GM19193 (cell line): ENCODE measurements around the gene SZT2.

Experiments used
- POLR2A ChIP-seq: IDR thresholded peaks from 4 replicates; pipeline ENCODE4 v1.6.1; 2011; ENCODE audit not compliant: insufficient read depth, insufficient read length; ENCODE audit errors: extremely low read depth

The SZT2 gene

DNA sequence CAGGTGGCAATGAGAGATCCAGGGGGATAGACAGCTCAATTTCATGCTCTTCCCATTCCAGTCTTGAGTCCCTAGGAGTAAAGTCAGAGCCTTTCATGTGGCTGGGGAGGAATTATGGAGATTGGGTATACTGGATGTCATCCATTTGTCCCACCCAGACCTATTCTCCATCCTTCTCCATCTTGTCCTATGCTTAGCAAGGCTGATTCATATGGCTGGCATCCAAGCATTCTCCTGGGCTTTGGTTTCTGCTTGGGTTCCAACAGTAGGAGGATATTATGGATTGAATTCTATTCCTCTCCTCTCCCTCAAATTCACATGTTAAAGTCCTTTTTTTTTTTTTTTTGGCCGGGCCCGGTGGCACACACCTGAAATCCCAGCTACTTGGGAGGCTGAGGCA, 34.8 kb upstream of the SZT2 start:
- TF ChIP-seq POLR2A = no peak

DNA sequence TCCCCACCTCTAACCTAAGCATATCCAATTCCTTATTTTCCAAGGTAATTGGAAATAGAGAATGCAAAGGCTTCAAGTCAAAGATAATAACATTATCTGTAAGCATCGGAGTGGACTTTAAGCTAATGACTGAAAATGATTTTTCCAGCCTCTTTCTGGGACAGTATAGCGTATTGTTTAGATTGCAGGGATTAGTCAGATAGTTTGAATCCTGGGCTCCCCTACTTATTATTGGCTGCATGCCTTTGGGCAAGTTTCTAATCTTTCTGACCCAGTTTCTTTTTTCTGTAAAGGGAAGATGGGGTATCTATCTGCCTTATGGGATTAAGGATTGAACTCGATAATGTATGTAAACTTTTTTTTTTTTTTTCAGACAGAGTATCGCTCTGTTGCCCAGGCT, 32.4 kb upstream of the SZT2 start:
- TF ChIP-seq POLR2A = no peak

DNA sequence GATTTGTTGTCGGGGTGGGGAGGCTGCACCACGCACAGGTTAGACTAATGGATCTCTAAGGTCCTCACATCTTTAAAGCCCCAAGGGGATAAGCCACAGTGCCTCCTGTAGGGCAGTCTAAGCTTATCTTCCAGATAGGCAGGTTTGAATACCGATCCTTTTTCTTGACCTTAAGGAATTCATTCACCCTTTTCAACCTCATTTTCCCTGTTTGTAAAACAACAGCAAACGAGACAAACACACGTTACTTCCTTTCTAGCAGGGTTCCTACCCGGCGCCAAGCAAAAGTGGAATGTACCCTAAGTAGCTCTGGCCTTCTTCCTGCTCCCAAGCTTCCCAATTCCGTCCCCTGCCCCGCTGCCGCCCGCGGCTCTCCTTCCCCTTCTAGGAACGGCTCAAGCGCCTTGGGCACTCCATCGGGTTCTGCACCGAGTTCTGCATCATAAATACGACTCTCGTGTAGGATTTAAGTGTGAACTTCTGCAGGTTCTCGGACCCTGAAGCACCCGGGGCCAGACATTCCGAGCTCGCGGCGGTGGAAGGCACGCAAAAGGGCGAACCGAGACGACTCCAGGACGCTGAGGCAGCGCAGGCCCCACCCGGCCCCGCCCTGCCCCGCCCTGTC, 31.5 kb upstream of the SZT2 start:
- peak; percentile 72 for TF ChIP-seq POLR2A

DNA sequence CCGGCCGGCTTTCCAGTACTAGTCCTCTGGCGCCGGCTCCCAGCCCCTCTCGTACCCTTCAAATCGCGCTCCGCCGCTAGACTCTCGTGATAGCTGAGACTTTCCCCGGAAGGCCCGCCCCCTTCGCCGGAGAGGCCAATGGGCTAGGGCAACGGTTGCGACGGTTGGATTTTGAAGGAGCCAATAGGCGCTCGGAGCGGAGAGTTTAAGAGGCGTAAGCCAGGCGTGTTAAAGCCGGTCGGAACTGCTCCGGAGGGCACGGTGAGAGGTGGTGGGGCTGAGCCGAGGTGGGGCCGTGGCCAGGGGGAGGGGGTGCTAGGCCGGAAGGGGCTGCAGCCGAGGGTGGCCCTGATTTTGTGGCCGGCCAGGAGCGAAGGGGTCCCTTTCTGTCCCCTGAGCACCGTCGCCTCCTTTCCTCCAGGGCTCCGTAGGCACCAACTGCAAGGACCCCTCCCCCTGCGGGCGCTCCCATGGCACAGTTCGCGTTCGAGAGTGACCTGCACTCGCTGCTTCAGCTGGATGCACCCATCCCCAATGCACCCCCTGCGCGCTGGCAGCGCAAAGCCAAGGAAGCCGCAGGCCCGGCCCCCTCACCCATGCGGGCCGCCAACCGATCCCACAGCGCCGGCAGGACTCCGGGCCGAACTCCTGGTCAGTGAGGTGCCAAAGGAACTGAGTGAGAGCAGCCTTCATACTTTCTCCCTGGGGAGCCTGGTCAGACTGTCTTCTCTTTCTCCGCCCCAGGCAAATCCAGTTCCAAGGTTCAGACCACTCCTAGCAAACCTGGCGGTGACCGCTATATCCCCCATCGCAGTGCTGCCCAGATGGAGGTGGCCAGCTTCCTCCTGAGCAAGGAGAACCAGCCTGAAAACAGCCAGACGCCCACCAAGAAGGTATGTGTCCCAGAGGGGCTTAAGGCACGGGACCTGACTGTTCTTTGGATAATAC, 30.7 kb upstream of the SZT2 start, which contains the start of gene CDC20:
TSS of gene CDC20 (plus strand) at position 236 of the 948 bp plus-strand sequence. CDS start at position 471, 235 bp downstream.
- TF ChIP-seq POLR2A = peak; percentile 72

DNA sequence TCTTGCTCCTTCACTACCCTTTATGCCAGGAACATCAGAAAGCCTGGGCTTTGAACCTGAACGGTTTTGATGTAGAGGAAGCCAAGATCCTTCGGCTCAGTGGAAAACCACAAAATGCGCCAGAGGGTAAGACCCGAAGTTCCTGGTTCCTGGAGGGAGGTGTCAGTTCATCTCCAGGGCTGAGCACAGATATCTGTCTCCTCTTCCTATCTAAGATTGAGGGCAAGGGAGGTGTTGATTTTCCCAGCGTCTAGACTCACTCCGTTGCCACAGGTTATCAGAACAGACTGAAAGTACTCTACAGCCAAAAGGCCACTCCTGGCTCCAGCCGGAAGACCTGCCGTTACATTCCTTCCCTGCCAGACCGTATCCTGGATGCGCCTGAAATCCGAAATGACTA, 30.0 kb upstream of the SZT2 start:
- no peak for TF ChIP-seq POLR2A

DNA sequence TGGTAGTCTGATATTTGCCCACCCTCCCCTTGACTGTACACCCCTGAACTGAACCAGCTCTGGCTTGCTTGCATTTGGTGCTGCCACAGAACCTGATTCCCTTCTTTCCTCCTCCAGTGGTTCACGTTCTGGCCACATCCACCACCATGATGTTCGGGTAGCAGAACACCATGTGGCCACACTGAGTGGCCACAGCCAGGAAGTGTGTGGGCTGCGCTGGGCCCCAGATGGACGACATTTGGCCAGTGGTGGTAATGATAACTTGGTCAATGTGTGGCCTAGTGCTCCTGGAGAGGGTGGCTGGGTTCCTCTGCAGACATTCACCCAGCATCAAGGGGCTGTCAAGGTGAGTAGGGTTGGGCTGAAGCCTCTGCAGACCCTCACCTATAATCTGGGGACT, 29.1 kb upstream of the SZT2 start:
- no peak for TF ChIP-seq POLR2A

DNA sequence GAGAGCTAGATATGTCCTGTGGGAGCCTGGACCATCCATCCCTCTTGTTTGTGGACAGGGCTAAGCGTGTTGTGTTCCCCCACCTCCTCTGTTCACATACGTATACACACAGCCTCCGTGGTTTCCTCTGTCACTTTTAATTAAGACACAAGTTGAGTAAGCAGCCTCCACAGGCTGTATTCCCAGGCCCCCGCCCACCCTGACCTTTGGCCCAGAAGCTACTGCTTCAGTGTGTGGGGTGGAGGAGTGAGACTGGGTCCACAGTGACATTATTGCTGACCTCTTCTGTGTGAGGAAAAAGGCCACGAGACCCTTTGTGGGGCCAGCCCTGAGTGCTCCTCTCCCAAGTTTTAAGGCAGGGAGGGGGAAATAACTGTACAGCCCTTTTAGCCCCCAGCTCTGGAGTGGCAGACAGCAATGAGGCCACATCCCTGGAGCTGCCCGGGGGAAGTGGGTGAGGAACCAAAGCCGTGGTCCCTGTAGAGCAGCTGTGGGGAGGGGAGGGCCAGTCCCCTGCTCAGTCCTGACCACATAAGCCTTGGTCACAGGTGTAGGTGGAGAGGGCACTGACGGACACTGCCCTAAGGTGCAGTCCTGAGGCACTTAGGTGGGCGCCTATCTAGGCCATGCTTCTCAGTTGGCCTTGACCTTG, 26.3 kb upstream of the SZT2 start:
- no peak for TF ChIP-seq POLR2A

DNA sequence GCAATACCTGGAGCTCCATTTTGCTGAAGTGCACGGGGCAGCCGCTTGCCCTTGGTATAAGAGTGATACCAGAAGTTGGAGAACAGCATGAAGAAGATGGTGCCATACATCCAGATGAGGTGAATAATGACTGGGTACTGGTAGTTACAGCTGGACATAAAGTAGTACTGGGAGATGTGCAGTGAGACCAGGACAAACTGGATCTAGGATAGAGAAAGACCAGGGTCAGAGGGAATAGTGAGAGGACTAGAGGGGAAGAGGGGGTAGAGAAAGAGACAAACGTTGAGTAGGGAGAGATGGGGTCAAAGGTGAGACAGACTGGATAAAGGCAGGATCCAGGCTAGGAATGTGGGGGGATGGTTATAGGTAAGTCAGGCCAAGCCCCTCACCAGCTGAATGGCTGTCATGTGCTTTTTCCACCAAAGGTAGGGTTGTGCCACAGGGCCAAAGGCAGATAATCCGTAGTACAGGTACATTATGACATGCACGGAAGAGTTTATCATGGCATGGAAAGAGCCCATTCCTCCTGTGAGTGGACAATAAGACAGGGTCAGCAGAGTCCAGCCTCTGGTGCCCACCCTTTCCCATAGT, 25.7 kb upstream of the SZT2 start:
- no peak for TF ChIP-seq POLR2A

DNA sequence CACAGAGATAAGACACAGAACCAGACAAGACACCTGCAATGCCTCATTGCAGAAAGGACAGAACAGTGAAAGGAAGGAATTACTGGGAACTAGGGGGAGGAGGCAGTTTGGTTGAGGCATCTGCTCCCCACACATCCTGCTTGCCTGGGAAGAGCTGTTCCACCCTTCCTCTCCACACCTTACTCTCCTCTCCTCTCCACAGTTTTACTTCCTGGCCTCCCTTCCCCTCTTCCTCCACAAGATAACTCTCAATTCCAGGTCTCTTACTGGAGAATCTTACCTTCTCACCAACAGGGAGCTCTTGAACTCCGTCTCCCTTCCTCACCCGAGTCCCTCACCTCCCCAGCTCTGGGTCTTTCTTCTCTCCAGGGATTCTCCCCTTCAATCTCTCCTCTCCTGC, 24.0 kb upstream of the SZT2 start:
- no peak for TF ChIP-seq POLR2A

DNA sequence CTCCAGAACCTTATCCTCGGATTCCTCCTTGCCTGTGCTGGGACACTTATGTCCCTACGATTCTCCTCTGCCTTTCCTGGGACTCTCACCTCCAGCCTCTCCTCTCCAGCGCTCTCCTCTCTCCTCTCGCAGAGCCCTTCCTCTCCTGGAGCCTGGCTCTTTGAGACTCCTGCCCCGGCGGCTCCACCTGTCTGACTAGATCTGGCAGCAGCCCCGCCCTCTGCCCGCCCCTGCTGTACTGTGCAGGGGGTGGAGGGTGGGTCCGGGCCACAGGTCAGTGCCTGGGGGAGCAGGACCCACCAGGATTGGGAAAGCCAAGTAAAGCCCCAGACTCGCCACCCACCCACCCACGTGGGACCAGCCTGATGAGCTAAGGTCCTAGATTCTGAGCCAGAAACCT, 23.5 kb upstream of the SZT2 start:
- TF ChIP-seq POLR2A = no peak

DNA sequence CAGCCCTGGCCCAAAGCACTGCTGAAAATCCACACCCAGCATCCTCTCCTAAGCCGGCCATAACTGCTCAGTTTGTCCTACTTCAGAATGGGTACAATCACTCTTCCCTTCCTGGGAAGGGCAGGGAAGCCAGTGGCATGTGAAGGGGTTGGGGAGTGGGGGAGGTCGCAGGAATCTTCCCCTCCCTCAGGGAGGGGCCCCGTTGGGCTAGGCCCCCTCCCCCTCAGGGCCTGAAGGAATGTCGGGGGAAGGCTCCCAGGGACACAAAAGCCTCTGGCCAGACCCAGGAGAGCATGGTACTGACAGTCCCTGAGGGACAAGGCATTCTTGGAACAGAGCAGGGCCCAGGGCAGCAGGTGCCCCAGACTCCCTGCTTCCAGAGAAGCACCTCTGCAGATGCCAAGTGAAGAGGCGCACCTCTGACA, 23.1 kb upstream of the SZT2 start:
- TF ChIP-seq POLR2A = no peak

DNA sequence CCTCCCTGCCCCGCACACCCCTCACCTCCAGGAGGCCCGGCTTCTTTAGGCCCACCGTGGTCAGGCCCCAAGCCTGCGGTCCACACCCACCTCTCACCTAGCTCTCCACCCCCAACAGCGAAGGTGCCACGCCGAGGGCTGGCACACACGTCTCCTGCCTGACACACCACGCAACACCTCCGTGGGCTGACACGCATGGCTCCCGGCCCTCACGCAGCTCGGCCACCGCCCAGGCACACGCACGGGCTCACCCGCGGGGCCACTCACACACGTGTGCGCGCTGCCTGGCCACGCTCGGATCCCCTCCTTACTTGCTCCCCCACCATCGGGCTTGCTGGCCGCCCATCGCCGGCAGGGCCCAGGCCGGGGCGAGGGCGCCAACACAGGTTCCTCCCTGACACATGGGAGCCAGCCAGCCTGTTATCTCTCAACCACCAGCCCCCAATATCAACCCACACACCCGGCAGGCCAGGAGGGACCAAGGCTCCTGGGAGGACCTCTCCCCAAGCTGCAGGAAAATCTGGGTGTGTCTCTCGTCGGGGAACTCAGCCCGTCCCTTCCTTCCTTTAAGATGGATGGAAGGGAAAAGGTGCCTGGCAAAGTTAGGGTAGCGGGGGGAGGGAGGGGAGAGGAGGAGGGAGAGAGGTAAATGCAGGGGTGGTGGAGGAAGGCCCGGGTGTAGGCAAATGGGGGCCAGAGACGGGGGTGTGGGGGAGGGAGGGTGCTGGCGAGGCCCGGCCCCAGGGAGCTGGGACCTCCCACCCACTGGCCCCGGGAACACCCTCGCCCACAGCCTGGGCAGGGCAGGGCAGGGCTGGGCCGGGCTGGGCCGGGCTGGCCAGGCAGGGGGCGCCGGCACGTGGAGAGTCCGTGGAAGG, 22.4 kb upstream of the SZT2 start:
- TF ChIP-seq POLR2A = peak; percentile 33

DNA sequence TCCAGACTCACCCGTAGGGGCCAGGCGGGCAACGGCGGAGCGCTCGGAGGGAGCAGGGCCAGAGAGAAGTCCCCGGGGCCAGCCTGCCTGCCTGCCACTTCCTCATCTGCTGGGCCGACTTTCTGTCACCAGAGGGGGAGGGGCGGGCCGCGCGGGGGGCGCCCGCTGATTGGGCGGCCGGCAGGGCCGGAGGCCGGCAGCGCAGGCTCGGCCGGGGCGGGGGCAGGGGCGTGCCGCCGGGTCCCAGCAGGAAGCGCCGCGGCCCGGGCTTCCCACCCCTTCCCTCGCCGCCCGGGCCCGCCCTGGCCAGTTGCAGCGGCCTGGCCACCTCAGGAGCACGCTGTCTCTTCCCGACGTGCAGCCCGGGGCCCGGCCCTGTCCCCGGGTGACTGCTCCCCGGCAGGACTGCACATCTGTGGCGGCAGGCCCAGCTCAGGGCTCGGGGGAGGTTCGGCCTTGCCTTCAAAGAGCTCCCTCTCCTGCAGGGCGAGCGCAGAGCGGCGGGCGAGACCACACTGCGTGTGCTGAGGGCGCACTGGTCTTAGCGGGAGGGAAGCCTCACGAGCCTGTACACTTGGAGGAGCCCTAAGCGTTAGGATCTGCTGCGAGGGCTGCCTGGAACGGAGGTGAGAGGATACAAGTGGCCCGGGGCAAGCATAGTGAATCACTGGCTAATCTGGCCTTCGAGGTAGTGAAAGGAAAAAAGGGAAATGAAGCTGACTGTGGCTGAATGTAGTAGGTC, 21.6 kb upstream of the SZT2 start, which contains the start of gene ELOVL1:
TSS of gene ELOVL1 (minus strand) at position 108 of the 742 bp plus-strand sequence. CDS start 2,402 bp downstream, outside the sequence.
- peak; percentile 90 for TF ChIP-seq POLR2A
